Measurements from ENCODE around the gene RUNX2. TPM values are rescaled to one million over a fixed set of nuclear protein-coding genes. Genes with fewer than 3 reads are reported as not detected.

Gene RUNX2
- total and polyA plus RNA-seq, 2 donors (not counting 1 experiment from before 2014, with no cell fraction given): 1.3 to 2.4 TPM

DNA sequence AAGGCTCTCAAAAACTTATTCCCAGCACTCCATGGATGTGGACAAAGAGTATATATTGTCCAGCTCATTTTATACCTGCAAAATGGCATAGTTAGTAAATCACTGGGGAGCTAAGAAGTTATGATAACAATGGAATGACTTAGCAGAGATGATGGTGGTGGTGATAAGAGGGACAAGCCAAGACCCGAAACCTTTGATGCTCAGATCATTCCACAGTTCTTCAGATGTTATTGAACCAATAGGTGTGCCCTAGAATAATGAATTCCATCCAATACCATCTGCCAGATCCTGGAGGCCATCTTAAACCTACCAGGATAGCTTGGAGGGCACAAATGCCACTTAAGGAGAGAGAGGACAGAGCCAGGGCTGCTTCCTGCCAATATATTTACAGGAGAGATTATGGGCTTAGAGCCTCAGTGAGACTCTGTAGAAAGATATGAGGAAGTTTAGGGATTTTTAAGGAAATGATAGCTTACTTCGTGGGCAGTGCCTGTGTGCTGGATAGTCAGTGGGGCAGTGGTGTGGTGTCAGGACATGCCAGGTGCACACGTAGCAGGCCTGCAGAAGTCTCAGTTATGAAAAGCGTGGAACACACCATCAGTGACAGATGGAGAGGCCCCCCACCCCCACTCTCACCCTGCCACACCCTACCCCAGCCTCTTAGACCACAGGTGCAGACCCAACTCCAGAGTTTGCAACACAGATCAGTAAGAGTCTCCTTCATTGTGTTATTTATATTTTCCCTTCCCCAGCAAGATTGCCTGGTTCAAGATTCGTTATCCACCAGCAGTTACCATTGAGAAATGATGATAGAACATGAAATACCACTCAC lies 259.3 kb downstream of the RUNX2 start:
- intact Hi-C loops (cut with micrococcal nuclease): no loop called here
- H2AFZ ChIP-seq (ENCODE audit: insufficient read depth, low read depth, low read length, poor library complexity, severe bottlenecking): no peak overlapping the region
- peaks cover 22 to 23% of the 10 kb centered on the region in 2 donors for H3K4me1 ChIP-seq (ENCODE audit: control insufficient read depth in 2 of 2, insufficient read depth in 2 of 2, low read length in 2 of 2)
- ChIA-PET POLR2A (no interaction called here), CTCF (no interaction called here)
- no peak overlapping the region for H3K27ac ChIP-seq (ENCODE audit: low read length in 2 of 2)
- peaks cover 4% of the 10 kb centered on the region for H3K9me3 Mint-ChIP-seq (ENCODE audit: insufficient read depth)
- TF ChIP-seq EZH2 (IDR thresholded peaks at IDR 0.05; ENCODE audit: borderline replicate concordance, insufficient read depth, low read depth, low read length, poor library complexity, severe bottlenecking): no peak
- no peak for TF ChIP-seq CTCF (IDR thresholded peaks at IDR 0.05)
- H3K27me3 Mint-ChIP-seq: no peaks in the 10 kb centered on the region
- ATAC-seq (ENCODE audit: low read depth): no peak
- no peak for DNase-seq
- no peaks in the 10 kb centered on the region for H3K27me3 ChIP-seq (replicated peaks in 1 of 4; ENCODE audit: control extremely low read depth in 1 of 4, control insufficient read depth in 3 of 4, insufficient read depth in 4 of 4, low read length in 3 of 4)
- H3K4me3 Mint-ChIP-seq: peak overlapping the region; percentile 46
- no peak overlapping the region for H3K9ac ChIP-seq (ENCODE audit: low read length)
- no peak overlapping the region for H3K27ac Mint-ChIP-seq
- peaks cover 0 to 2% (median 0%) of the 10 kb centered on the region in 3 donors for H3K9me3 ChIP-seq (ENCODE audit: control extremely low read depth in 1 of 3, control insufficient read depth in 2 of 3, insufficient read depth in 1 of 3, low read length in 2 of 3)
- H3K4me1 Mint-ChIP-seq: peaks cover 23% of the 10 kb centered on the region
- WGBS (ENCODE audit: insufficient coverage): 66% methylated on average over 2 of the region's 5 CpGs
- H4K20me1 ChIP-seq (ENCODE audit: control insufficient read depth, insufficient read depth, low read length, poor library complexity, severe bottlenecking): no peaks in the 10 kb centered on the region
- H3K4me2 ChIP-seq (replicated peaks; ENCODE audit: low read depth, low read length, poor library complexity, severe bottlenecking): peak overlapping the region; percentile 54
- no peak overlapping the region for H3K4me3 ChIP-seq (ENCODE audit: control extremely low read depth in 1 of 5, extremely low read depth in 1 of 5, insufficient read depth in 1 of 5, low read depth in 2 of 5, low read length in 4 of 5)
- H3K79me2 ChIP-seq (ENCODE audit: control insufficient read depth, insufficient read depth, low read length): no peaks in the 10 kb centered on the region
- no peaks in the 10 kb centered on the region for H3K36me3 ChIP-seq (replicated peaks in 1 of 2; ENCODE audit: control extremely low read depth in 1 of 2, control insufficient read depth in 1 of 2, extremely low read depth in 1 of 2, insufficient read depth in 2 of 2, low read length in 1 of 2)

DNA sequence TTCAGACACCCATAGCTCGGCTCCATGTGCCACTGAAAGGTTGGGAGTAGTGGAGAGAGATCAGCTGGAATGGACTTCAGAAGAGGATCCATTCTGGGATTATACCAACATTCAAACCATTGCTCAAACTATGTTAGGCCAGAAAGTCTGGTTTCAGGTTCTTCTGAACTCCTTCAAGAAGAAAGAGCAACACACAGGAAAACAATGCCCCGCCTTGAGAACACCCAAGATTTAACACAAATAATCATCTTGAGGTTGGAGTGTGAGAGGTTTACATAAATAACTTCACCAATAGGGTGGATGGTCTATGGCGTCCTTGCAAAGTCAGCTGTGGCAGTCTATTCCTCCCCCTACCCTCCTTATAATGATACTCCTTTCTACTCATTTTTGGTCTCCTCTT lies 261.2 kb downstream of the RUNX2 start:
- intact Hi-C loops (cut with micrococcal nuclease): no loop called here
- CTCF ChIA-PET: no interaction called here
- H3K27ac ChIP-seq (ENCODE audit: low read length in 2 of 2): no peak overlapping the region

More for the DNA sequence above, 261.2 kb downstream of the RUNX2 start:
- H3K9ac ChIP-seq (ENCODE audit: low read length): no peak overlapping the region
- no peak overlapping the region for H3K4me3 ChIP-seq (ENCODE audit: control extremely low read depth in 1 of 5, extremely low read depth in 1 of 5, insufficient read depth in 1 of 5, low read depth in 2 of 5, low read length in 4 of 5)
- Mint-ChIP-seq H3K4me1 (peaks cover 23% of the 10 kb centered on the region), H3K27ac (no peak overlapping the region), H3K27me3 (no peaks in the 10 kb centered on the region), H3K9me3 (ENCODE audit: insufficient read depth) (no peaks in the 10 kb centered on the region), H3K4me3 (no peak overlapping the region)
- no peak for TF ChIP-seq CTCF (IDR thresholded peaks at IDR 0.05)
- TF ChIP-seq EZH2 (IDR thresholded peaks at IDR 0.05; ENCODE audit: borderline replicate concordance, insufficient read depth, low read depth, low read length, poor library complexity, severe bottlenecking): no peak
- no peak overlapping the region for H2AFZ ChIP-seq (ENCODE audit: insufficient read depth, low read depth, low read length, poor library complexity, severe bottlenecking)
- H3K4me1 ChIP-seq (ENCODE audit: control insufficient read depth in 2 of 2, insufficient read depth in 2 of 2, low read length in 2 of 2): peaks cover 22 to 23% of the 10 kb centered on the region in 2 donors
- H3K27me3 ChIP-seq (replicated peaks in 1 of 4; ENCODE audit: control extremely low read depth in 1 of 4, control insufficient read depth in 3 of 4, insufficient read depth in 4 of 4, low read length in 3 of 4): no peaks in the 10 kb centered on the region
- H4K20me1 ChIP-seq (ENCODE audit: control insufficient read depth, insufficient read depth, low read length, poor library complexity, severe bottlenecking): no peaks in the 10 kb centered on the region
- ATAC-seq (ENCODE audit: low read depth): no peak
- H3K4me2 ChIP-seq (replicated peaks; ENCODE audit: low read depth, low read length, poor library complexity, severe bottlenecking): no peak overlapping the region
- H3K79me2 ChIP-seq (ENCODE audit: control insufficient read depth, insufficient read depth, low read length): no peaks in the 10 kb centered on the region
- POLR2A ChIA-PET: no interaction called here
- H3K36me3 ChIP-seq (replicated peaks in 1 of 2; ENCODE audit: control extremely low read depth in 1 of 2, control insufficient read depth in 1 of 2, extremely low read depth in 1 of 2, insufficient read depth in 2 of 2, low read length in 1 of 2): no peaks in the 10 kb centered on the region
- H3K9me3 ChIP-seq (ENCODE audit: control extremely low read depth in 1 of 3, control insufficient read depth in 2 of 3, insufficient read depth in 1 of 3, low read length in 2 of 3): no peaks in the 10 kb centered on the region
- no peak for DNase-seq
- 80% methylated on average over 1 of the region's 3 CpGs for WGBS (ENCODE audit: insufficient coverage)
